HG03108 (cell line): ENCODE data around the gene GCFC2.
"Not testable (repeated sequence)": the region's sequence is repeated elsewhere in the genome, so short reads cannot be mapped to it uniquely, and the experiment has no call there.

Experiments
- ATAC-seq: cut with Tn5 transposase; IDR thresholded peaks from one replicate; pipeline ENCODE4 v1.9.1; 2021; ENCODE audit warnings: moderate library complexity; ENCODE audit not compliant: unreplicated experiment

The GCFC2 gene

GRCh38 chr2:75710577-75711253, at the start of gene GCFC2:
GCFC2 (minus strand) TSS chr2:75710915; CDS start chr2:75710855, 60 bp downstream.
- peak; percentile 97 for ATAC-seq

- ATAC-seq = no peak
Observed at GRCh38 chr2:75752828-75753227, 42.1 kb upstream of the GCFC2 start.

- no peak for ATAC-seq
Observed at GRCh38 chr2:75751824-75752468, 41.2 kb upstream of the GCFC2 start.

- ATAC-seq = no peak
Observed at GRCh38 chr2:75751360-75751759, 40.6 kb upstream of the GCFC2 start.

GRCh38 chr2:75737961-75738360, 27.2 kb upstream of the GCFC2 start:
- ATAC-seq = no peak

GRCh38 chr2:75736276-75736675, 25.6 kb upstream of the GCFC2 start:
- ATAC-seq = no peak

GRCh38 chr2:75729861-75730260, 19.1 kb upstream of the GCFC2 start:
- ATAC-seq = no peak

GRCh38 chr2:75728614-75729419, 18.1 kb upstream of the GCFC2 start:
- no peak for ATAC-seq

- ATAC-seq = no peak
Observed at GRCh38 chr2:75722687-75723086, 12.0 kb upstream of the GCFC2 start.

- no peak for ATAC-seq
Observed at GRCh38 chr2:75720525-75720924, 9.8 kb upstream of the GCFC2 start.

GRCh38 chr2:75719616-75720015, 8.9 kb upstream of the GCFC2 start:
- no peak for ATAC-seq

GRCh38 chr2:75716406-75716805, 5.7 kb upstream of the GCFC2 start:
- ATAC-seq = no peak

- not testable (repeated sequence) for ATAC-seq
Observed at GRCh38 chr2:75711590-75711989, 875 bp upstream of the GCFC2 start.

GRCh38 chr2:75710220-75710576, 517 bp downstream of the GCFC2 start:
- no peak for ATAC-seq

- no peak for ATAC-seq
Observed at GRCh38 chr2:75709297-75709696, 1.4 kb downstream of the GCFC2 start.

GRCh38 chr2:75707901-75708300, 2.8 kb downstream of the GCFC2 start:
- no peak for ATAC-seq

- no peak for ATAC-seq
Observed at GRCh38 chr2:75705921-75706320, 4.8 kb downstream of the GCFC2 start.

- ATAC-seq = no peak
Observed at GRCh38 chr2:75703589-75704287, 7.0 kb downstream of the GCFC2 start.

- no peak for ATAC-seq
Observed at GRCh38 chr2:75702593-75702992, 8.1 kb downstream of the GCFC2 start.

GRCh38 chr2:75698918-75699317, 11.8 kb downstream of the GCFC2 start:
- ATAC-seq = no peak

- no peak for ATAC-seq
Observed at GRCh38 chr2:75688196-75688595, 22.5 kb downstream of the GCFC2 start.
